Measurements from ENCODE around the gene ANGPTL8.
A peak's percentile ranks its signal among the peaks of the same experiment; 100 is the strongest.

ANGPTL8 gene

DNA sequence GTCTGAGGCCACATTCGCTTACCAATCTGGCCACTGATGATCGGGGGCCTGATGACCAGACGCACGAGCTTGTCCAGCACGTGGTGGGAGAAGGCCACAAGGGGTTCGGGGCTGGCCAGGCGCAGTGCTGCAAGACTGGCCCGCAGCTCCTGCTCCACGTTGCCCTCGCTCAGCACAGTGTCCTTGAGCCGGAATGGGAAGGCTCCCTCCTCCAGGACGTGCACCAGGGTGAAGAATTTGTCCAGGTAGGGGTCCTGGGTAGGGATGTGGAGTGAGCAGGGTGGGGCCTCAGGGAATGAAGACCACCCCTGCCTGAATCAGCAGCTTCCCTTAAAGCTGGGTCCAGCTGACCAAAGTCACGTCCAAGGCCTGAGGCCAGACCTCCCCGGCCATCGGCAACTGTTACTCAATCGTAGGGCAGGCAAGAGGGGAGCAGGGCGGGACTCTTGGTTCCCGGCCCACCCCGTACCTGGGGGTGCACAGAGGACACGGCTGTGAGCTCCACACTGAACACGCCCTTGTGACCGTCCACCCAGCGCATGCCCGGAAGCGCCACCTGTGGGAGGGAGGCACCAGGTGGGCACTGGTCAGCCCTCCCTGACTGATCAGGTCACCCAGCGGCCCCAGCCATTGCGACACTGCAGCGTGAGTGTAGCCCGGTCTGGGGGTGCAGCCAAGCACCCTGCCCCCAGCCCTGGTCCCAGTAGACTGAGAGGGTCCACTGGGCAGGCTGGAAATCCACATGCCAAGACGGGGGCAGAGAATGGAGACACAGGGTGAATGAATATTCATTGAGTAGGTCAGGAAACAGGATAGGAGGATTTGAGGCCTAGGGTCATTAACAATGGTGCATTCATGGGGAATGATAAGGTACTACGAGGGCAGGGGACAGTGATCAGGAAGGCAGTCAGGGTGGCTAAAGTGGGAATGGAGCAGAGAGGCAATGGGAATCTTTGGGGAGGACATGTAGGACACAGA lies 2.8 kb upstream of the ANGPTL8 start:
- no peak for DNase-seq (ENCODE audit: low spot score)

GRCh38 chr19:11237321-11237720 lies 2.1 kb upstream of the ANGPTL8 start:
- DNase-seq (ENCODE audit: low spot score), result no peak

DNA sequence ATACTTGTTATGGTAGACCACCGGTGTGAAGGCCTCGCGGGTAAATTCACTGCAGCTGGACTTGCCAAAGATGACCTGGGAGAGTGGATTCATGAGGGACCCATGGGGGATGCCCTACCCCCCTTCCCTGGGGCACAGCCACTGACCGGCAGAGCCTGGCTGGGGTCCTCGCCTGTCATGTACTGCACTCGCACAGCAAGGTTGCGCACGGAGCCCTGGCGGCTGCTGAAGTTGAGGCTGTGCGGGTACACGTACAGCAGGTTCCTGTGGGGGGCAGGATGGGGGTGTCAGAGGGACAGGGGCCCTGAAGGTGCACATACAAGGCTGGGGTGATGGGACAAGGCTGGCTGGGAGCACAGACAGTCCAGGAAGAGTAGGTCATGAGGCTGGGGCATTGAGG lies 1.4 kb upstream of the ANGPTL8 start:
- no peak for DNase-seq (ENCODE audit: low spot score)

GRCh38 chr19:11238781-11239376 lies 540 bp upstream of the ANGPTL8 start:
- no peak for DNase-seq (ENCODE audit: low spot score)

DNA sequence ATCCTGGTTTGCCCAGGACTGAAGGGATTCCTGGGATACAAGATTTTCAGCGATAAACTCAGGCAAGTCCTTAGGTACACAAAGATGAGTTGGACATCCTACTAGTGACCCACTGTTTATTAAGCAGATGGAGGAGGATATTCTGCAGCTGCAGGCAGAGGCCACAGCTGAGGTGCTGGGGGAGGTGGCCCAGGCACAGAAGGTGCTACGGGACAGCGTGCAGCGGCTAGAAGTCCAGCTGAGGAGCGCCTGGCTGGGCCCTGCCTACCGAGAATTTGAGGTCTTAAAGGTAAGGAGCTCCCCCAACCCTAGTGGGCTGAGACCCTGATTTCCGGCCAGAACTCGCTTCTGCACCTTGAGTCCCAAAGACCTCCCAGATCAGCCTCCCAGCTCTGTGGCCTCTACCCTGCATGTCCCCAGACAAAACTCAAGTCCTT lies 607 bp downstream of the ANGPTL8 start:
- DNase-seq (ENCODE audit: low spot score), result no peak

GRCh38 chr19:11242025-11242424 lies 2.6 kb downstream of the ANGPTL8 start:
- DNase-seq (ENCODE audit: low spot score), result no peak

DNA sequence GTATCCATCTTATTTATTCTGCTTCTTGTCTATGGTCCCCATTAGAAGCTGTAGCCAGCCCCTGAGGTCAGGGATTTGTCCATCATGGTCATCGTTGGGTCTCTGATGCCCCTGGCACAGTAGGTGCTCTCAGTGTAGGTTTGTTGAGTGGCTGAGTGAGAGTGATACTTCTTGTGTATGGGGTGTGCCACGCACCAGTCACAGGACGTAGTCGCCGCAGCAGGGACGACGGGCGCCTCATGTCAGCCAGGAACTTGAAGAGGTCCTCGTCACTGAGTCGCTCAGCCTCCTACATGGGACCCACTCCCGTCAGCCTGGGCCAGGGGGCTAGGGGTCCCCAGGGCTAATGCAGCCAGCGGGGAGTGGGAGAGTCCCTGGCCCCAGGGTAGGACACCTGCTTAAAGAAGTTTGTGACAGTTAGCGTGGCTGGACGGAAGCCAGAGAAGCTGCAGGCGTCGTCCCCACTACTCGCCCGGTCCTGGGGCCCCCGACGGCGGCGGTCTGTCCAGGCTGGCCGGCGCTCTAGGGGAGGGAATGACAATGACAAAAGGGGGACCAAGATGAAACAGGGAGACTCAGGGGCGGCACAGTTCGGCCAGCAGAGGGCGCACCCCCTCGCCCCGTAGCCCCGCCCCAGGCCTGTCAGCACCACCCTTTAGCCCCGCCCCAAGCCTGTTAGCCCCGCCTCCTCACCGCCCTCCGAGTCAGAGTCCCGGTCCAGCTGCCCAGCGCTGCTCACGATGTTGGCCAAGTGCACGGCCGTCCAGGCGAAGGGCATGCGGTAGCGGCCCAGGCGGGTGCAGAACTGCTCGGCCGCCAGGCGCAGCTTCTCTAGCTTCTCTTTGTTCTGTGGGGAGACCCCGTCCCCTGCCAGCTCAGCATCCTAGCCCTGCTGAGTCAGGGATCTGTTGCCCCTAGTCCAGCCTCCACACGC lies 3.7 kb downstream of the ANGPTL8 start:
- peak; percentile 87 for DNase-seq (ENCODE audit: low spot score)

DNA sequence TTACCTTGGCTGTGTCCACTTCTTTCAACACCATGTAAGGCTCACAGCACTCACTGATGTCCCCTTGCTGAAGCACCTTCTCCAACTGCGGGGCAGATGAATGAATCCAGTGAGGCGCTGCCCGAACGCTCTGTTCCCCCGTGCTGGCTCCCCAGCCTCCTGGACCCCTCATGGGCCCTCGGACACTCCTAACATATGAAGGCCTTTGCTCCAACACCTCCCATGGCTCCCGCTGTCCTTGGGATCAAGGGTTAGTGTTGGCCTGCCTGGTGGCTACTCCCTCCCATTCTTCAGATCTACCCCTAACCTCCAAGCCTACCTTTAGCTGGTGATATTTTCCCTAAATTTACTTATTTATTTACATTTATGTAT lies 4.4 kb downstream of the ANGPTL8 start:
- DNase-seq (ENCODE audit: low spot score), result no peak

GRCh38 chr19:11244846-11245589 lies 5.6 kb downstream of the ANGPTL8 start:
- no peak for DNase-seq (ENCODE audit: low spot score)

DNA sequence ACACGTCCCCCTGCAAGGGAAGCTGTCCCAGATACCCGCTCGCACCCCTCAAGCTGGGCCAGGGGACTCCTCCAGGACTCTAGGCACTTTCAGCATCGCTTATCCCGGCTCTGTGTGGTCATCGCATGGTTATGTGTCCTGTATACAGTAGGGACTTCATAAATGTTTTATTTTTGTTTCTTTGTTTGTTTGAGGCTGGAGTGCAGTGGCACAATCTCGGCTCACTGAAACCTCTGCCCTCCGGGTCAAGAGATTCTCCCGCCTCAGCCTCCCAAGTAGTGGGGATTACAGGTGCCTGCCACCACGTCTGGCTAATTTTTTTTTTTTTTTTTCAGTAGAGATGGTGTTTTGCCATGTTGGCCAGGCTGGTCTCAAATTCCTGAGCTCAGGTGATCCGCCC lies 7.5 kb downstream of the ANGPTL8 start:
- no peak for DNase-seq (ENCODE audit: low spot score)

- peak; percentile 79 for DNase-seq (ENCODE audit: low spot score)
Observed at GRCh38 chr19:11247391-11247790, 8.0 kb downstream of the ANGPTL8 start.

- DNase-seq (ENCODE audit: low spot score), result no peak
Observed at GRCh38 chr19:11247934-11248333, 8.5 kb downstream of the ANGPTL8 start.

- no peak for DNase-seq (ENCODE audit: low spot score)
Observed at GRCh38 chr19:11248852-11249251, 9.4 kb downstream of the ANGPTL8 start.

DNA sequence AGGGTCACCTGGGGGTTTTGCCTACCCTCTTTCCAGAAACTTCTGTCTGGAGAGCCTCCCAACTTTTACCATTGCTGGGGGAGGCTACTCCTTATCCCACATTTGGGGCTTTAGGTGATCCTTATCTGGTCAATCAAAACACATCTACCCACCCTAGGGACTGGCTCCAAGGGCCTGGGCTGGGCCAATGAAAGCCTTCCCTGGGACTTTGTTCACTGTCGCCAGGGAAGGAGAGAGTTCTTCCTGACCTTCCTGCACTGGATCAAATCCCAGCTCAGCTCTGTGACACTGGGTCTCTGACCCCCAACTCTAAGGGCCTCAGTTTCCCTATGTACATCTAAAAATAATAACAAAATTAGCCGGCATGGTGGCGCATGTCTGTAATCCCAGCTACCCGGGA lies 11.8 kb downstream of the ANGPTL8 start:
- DNase-seq (ENCODE audit: low spot score), result no peak

- no peak for DNase-seq (ENCODE audit: low spot score)
Observed at GRCh38 chr19:11251650-11252314, 12.4 kb downstream of the ANGPTL8 start.

GRCh38 chr19:11252665-11253355 lies 13.4 kb downstream of the ANGPTL8 start:
- no peak for DNase-seq (ENCODE audit: low spot score)

DNA sequence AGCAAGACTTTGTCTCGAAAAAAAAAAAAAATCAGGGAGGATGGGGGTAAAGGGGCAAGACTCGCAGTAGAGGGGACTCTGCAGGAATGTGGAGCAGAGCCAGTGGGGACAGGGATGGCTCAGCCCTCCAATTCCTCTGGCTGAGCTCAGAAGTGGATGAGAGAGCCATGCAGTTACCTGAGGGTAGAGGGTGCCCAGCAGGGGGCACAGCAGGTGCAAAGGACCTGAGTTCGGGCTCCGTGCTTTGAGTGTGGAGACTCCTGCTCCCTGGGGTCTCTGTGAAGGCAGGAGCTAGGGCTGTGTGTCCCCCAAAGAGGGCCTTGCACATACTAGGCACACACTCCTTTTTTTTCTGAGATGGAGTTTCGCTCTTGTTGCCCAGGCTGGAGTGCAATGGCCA lies 15.2 kb downstream of the ANGPTL8 start:
- peak; percentile 62 for DNase-seq (ENCODE audit: low spot score)

DNA sequence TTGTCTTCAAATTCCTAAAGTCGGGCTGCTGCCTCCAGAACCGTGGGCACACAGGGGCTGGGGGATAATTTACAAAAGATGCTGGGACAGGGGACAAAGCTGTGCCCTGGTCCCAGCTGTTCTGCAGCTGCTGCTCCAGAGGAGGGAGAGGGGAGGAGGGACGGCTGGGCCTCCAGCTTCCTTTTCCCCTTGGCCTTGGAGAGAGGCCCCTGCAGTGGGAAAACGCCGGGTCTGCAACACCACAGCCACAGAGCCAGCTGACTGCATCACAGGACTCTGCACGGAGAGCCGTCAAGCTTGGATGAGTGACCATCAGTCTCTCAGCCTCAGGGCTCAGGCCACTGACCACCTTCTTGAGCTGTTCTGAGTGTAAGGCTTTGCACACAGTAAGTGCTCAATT lies 16.8 kb downstream of the ANGPTL8 start:
- DNase-seq (ENCODE audit: low spot score), result peak; percentile 82

GRCh38 chr19:11257846-11258380 lies 18.5 kb downstream of the ANGPTL8 start:
- DNase-seq (ENCODE audit: low spot score), result no peak

DNA sequence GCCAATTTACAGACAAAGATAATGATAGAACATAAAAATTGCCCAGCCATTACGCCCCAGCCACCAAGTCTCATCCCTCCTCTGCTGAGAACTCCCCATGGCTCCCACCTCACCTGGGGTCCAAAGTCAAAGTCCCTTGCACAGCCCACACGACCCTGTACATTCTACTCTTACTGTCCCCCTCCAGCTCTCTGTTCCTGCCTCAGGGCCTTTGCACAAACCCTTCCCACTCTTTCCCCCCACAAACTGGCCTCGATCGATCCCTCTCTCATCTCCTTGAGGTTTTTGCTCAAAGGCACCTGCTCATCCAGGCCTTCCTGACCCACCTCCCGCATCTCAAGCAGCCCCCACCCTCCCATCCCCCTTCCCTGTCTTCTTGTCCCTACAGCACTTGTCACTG lies 21.6 kb downstream of the ANGPTL8 start:
- DNase-seq (ENCODE audit: low spot score), result no peak
